Astrocyte (in vitro differentiated cells and primary cell): ENCODE results near the gene PAF1. TPM values are rescaled to one million over a fixed set of nuclear protein-coding genes. Genes with fewer than 3 reads are reported as not detected.

Source experiments
- DNase-seq: peaks from one replicate; pipeline ENCODE4 v3.0.0-alpha.2; 2010; ENCODE audit warnings: low read depth
- FAIRE-seq: peaks from 2 replicates; lab custom pipeline; 2011; peaks lifted over from hg19 to GRCh38; lab: Jason Lieb, UNC
- H2AFZ ChIP-seq: 2 replicates; pipeline ENCODE4 v1.6.0; 2012; ENCODE audit warnings: low read depth, low read length, inconsistent platforms
- H3K27ac ChIP-seq: 2 replicates; pipeline ENCODE4 v1.5.1; 2011; ENCODE audit warnings: low read depth, low read length, inconsistent platforms
- H3K27me3 ChIP-seq: 2 replicates; pipeline ENCODE4 v1.6.0; 2011; ENCODE audit warnings: low read length, inconsistent platforms; ENCODE audit not compliant: insufficient read depth
- H3K36me3 ChIP-seq: 2 replicates; pipeline ENCODE4 v1.5.1; 2011; ENCODE audit warnings: low read length, inconsistent platforms; ENCODE audit not compliant: insufficient read depth
- H3K4me1 ChIP-seq: 2 replicates; pipeline ENCODE4 v1.5.1; 2011; ENCODE audit warnings: low read length, inconsistent platforms; ENCODE audit not compliant: insufficient read depth
- H3K4me2 ChIP-seq: 2 replicates; pipeline ENCODE4 v1.6.0; 2012; ENCODE audit warnings: low read length, inconsistent platforms
- H3K4me3 ChIP-seq: 2 replicates; pipeline ENCODE4 v1.5.1; 2011; ENCODE audit warnings: low read depth, mild to moderate bottlenecking, low read length, inconsistent platforms; ENCODE audit not compliant: insufficient read depth
- H3K79me2 ChIP-seq: 2 replicates; pipeline ENCODE4 v1.6.0; 2012; ENCODE audit warnings: mild to moderate bottlenecking, low read length, inconsistent platforms; ENCODE audit not compliant: insufficient read depth
- H3K9ac ChIP-seq: 2 replicates; pipeline ENCODE4 v1.6.0; 2012; ENCODE audit warnings: mild to moderate bottlenecking, low read length, inconsistent platforms
- H3K9me3 ChIP-seq: 2 replicates; pipeline ENCODE4 v1.5.1; 2012; ENCODE audit warnings: low read depth, mild to moderate bottlenecking, low read length, inconsistent platforms; ENCODE audit not compliant: insufficient read depth
- H4K20me1 ChIP-seq: 2 replicates; pipeline ENCODE4 v1.6.0; 2012; ENCODE audit warnings: low read length, inconsistent platforms; ENCODE audit not compliant: insufficient read depth
- H3K27ac Mint-ChIP-seq: one replicate; pipeline ENCODE4 v1.8.0; 2021; ENCODE audit warnings: mild to moderate bottlenecking, mixed read lengths; ENCODE audit not compliant: unreplicated experiment
- H3K27me3 Mint-ChIP-seq: one replicate; pipeline ENCODE4 v1.8.0; 2021; ENCODE audit warnings: low read depth, mixed read lengths; ENCODE audit not compliant: unreplicated experiment
- H3K36me3 Mint-ChIP-seq: one replicate; pipeline ENCODE4 v1.8.0; 2021; ENCODE audit warnings: low read depth, mixed read lengths; ENCODE audit not compliant: unreplicated experiment
- H3K4me1 Mint-ChIP-seq: one replicate; pipeline ENCODE4 v1.8.0; 2021; ENCODE audit warnings: low read depth, mixed read lengths; ENCODE audit not compliant: unreplicated experiment
- H3K4me3 Mint-ChIP-seq: one replicate; pipeline ENCODE4 v1.8.0; 2021; ENCODE audit warnings: mild to moderate bottlenecking, moderate library complexity, mixed read lengths; ENCODE audit not compliant: unreplicated experiment
- H3K9me3 Mint-ChIP-seq: one replicate; pipeline ENCODE4 v1.8.0; 2021; ENCODE audit warnings: mild to moderate bottlenecking, mixed read lengths; ENCODE audit not compliant: unreplicated experiment
- EZH2 ChIP-seq: IDR thresholded peaks from 2 replicates; pipeline ENCODE4 v1.6.1; 2012; ENCODE audit warnings: mild to moderate bottlenecking, low read length, inconsistent platforms; ENCODE audit not compliant: insufficient read depth
- total RNA-seq: library from RNA; stranded (reverse); gene quantifications from 2 replicates; pipeline ENCODE4 v1.2.1, GENCODE V29; 2021
- TF ChIP-seq, protein P1 (sequence below): IDR thresholded peaks from 2 replicates; pipeline ENCODE4 v1.5.1; 2011; ENCODE audit warnings: low read depth, mild to moderate bottlenecking, inconsistent platforms, low read length, moderate library complexity; ENCODE audit not compliant: insufficient read depth

The PAF1 gene
- total RNA-seq, 1 donor from 2014 or later, result 43.2 TPM

DNA sequence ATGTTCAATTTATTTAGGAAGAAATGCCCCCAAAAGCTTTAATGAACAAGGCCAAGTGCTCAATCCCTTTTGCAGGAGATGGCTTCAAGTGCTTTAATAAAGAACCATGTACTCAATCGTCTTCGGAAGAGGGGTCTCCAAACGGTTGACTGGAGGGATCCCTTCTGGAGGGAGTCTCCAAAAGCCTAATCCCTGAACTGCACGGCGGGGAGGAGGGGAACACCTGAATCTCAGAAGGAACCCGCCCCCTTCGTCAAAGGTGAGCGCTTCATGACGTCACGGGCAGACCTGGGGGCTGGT, 505 bp downstream of the PAF1 start:
- Mint-ChIP-seq H3K27ac (peak overlapping the region; percentile 97), H3K36me3 (peaks cover 11% of the 10 kb centered on the region), H3K4me3 (peak overlapping the region; percentile 99), H3K9me3 (no peaks in the 10 kb centered on the region), H3K4me1 (peaks cover 14% of the 10 kb centered on the region), H3K27me3 (no peaks in the 10 kb centered on the region)
- Histone ChIP-seq H3K79me2 (peaks cover 49% of the 10 kb centered on the region), H2AFZ (peak overlapping the region; percentile 87), H3K27me3 (no peaks in the 10 kb centered on the region), H3K9me3 (no peaks in the 10 kb centered on the region), H3K36me3 (peaks cover 30% of the 10 kb centered on the region), H3K4me2 (peak overlapping the region; percentile 93), H3K4me3 (peak overlapping the region; percentile 94), H3K4me1 (peaks cover 16% of the 10 kb centered on the region), H4K20me1 (peaks cover 14% of the 10 kb centered on the region), H3K9ac (peak overlapping the region; percentile 97), H3K27ac (peak overlapping the region; percentile 98)
- no peak for DNase-seq
- no peak for FAIRE-seq
- no peak for TF ChIP-seq EZH2
- TF ChIP-seq, protein P1, sequence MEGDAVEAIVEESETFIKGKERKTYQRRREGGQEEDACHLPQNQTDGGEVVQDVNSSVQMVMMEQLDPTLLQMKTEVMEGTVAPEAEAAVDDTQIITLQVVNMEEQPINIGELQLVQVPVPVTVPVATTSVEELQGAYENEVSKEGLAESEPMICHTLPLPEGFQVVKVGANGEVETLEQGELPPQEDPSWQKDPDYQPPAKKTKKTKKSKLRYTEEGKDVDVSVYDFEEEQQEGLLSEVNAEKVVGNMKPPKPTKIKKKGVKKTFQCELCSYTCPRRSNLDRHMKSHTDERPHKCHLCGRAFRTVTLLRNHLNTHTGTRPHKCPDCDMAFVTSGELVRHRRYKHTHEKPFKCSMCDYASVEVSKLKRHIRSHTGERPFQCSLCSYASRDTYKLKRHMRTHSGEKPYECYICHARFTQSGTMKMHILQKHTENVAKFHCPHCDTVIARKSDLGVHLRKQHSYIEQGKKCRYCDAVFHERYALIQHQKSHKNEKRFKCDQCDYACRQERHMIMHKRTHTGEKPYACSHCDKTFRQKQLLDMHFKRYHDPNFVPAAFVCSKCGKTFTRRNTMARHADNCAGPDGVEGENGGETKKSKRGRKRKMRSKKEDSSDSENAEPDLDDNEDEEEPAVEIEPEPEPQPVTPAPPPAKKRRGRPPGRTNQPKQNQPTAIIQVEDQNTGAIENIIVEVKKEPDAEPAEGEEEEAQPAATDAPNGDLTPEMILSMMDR, result no peak

DNA sequence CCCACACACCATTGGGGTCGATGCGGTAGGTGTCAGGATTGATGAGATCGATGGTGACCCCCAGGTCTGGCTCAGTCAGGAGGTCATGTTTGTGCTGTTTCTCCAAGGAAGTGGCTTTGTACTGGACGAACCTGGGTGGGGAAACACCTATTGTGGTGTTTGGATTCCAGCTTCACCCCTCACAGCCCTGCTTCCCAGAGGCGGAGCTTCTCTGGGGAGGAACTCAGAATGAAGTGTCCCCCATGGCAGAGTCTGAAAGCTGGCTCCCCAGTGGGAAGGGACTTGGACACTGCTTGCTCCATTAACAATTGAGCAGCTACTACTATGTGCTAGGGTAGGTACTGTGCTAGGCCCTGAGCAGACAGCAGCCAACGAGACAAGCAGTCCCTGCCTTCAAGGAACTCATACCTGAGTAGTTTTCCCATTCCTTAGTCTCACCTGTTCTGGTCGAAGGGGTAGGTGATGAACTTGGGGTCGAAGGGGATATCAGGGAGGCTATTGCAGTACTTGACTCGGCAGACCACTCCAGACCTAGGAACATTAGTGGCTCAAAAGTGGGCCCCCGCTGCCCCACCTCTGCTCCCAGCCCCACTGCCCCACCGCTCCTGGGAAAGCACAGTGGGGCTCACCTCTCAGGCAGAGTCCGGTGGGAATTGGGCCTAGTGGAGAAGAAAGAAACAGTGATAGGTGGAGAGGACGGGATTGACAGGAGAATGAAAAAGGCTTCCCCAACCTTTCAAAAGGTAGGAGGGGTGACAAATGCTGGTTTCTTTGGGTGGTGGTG, 1.1 kb downstream of the PAF1 start:
- Histone ChIP-seq H3K4me1 (peaks cover 16% of the 10 kb centered on the region), H3K27me3 (no peaks in the 10 kb centered on the region), H4K20me1 (peaks cover 18% of the 10 kb centered on the region), H3K79me2 (peaks cover 46% of the 10 kb centered on the region), H3K4me3 (peak overlapping the region; percentile 94), H3K36me3 (peaks cover 26% of the 10 kb centered on the region), H3K27ac (peak overlapping the region; percentile 98), H3K4me2 (peak overlapping the region; percentile 93), H3K9ac (peak overlapping the region; percentile 97), H2AFZ (no peak overlapping the region), H3K9me3 (no peaks in the 10 kb centered on the region)
- TF ChIP-seq, protein P1, result no peak
- TF ChIP-seq EZH2, result no peak
- Mint-ChIP-seq H3K4me3 (peak overlapping the region; percentile 99), H3K4me1 (peaks cover 12% of the 10 kb centered on the region), H3K9me3 (no peaks in the 10 kb centered on the region), H3K27me3 (no peaks in the 10 kb centered on the region), H3K36me3 (peaks cover 12% of the 10 kb centered on the region), H3K27ac (peak overlapping the region; percentile 97)
- FAIRE-seq (no peak), DNase-seq (no peak)

DNA sequence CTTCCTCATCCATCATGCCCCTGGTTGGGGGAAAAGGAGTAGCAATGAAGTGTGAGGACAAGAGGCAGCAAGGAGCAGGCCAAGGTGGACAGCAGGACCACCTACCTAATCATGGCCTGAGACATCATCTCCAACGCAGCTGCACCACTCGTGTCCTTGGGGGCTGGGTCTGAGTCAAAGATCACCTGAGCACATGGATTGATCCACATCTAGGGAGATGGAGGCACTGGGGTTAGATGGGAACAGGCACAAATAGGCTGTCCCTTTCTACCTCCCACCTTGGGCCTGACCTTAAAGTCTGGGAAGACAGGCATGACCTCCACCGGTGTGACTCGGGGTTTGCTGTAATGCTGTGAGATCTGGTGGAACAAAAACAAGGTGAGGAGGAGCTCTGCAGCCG, 2.2 kb downstream of the PAF1 start:
- DNase-seq (no peak), FAIRE-seq (no peak)
- Histone ChIP-seq H3K36me3 (peaks cover 26% of the 10 kb centered on the region), H3K27ac (no peak overlapping the region), H2AFZ (no peak overlapping the region), H4K20me1 (peaks cover 15% of the 10 kb centered on the region), H3K9ac (no peak overlapping the region), H3K4me2 (no peak overlapping the region), H3K79me2 (peaks cover 45% of the 10 kb centered on the region), H3K9me3 (no peaks in the 10 kb centered on the region), H3K27me3 (no peaks in the 10 kb centered on the region), H3K4me1 (peaks cover 16% of the 10 kb centered on the region), H3K4me3 (no peak overlapping the region)
- no peak for TF ChIP-seq EZH2
- TF ChIP-seq, protein P1, result no peak
- no peak overlapping the region for H3K27ac Mint-ChIP-seq
- H3K9me3 Mint-ChIP-seq, result no peaks in the 10 kb centered on the region
- peak overlapping the region; percentile 54 for H3K4me3 Mint-ChIP-seq
- H3K36me3 Mint-ChIP-seq, result peaks cover 12% of the 10 kb centered on the region
- H3K27me3 Mint-ChIP-seq, result no peaks in the 10 kb centered on the region
- peaks cover 12% of the 10 kb centered on the region for H3K4me1 Mint-ChIP-seq
